Urothelium cell line (cell line): ENCODE data around the gene CYLD.

Source experiments
- DNase-seq: peaks from one replicate; pipeline ENCODE4 v3.0.0; 2011; ENCODE audit warnings: low spot score, mixed read lengths
- FAIRE-seq: peaks from 2 replicates; lab custom pipeline; 2011; peaks lifted over from hg19 to GRCh38; lab: Jason Lieb, UNC

Gene CYLD

GRCh38 chr16:50841081-50841886, 99.4 kb downstream of the CYLD start:
- DNase-seq (no peak), FAIRE-seq (no peak)

DNA sequence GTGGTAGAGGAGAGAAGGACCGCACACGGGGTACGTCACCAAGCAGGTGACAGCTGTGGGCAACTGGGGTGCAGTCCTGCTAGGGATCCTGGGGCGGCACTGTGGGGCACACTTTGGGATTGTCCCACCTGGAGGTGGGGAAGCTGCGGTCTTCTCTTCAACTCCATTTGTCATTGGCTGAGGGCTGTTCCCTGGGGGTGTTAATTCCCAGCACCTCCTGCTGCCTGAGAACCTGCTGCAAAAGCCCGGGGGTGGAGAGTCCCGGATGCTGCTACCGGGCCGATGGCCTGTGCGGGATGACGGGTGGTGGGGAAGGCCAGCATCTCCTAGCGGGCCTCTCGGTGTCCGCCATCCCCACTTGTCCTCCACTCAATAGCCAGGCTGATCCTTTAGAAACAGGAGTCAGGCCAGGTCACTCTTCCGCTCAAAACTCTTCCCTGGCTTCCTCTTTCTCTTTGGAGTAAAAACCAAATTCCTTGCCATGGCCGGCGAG, 100.2 kb downstream of the CYLD start:
- FAIRE-seq: no peak
- DNase-seq: no peak

DNA sequence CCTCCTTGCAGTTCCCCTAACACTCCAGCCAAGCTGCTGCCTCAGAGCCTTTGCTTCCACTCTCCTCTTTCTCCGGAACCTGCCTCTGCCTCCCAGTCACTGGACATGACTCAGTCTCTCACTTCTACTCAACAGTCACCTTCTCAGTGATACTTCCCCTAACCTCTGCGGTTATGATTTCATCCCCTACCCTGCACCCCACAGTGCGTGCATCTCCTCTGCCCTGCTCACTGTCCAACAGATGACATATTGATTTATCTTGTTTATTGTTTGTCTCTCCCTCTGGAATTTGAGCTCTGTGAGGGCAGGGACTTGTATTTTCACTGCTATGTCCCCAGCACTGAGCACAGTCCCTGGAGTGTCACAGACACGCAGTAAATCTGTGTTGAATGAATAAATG, 100.7 kb downstream of the CYLD start:
- peak; percentile 58 for FAIRE-seq
- DNase-seq: peak; percentile 36

DNA sequence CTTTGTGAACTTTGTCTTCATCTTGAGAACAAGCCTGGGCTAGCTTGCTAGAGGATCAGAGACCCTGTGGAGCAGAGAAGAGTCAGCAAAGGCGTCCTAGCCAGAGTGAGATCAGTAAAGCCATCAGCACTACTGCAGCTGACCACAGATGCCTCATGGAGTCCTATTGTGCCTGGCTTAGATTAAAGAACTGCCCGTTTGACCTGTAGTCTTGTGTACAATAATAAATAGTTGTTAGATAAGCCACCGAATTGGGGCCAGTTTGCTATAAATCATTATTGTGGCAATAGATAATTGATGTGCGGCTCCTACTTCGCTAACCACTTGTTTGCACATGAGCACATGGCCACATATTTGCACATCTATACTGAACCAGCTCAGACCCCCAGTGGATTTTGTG, 103.0 kb downstream of the CYLD start:
- FAIRE-seq (no peak), DNase-seq (no peak)

DNA sequence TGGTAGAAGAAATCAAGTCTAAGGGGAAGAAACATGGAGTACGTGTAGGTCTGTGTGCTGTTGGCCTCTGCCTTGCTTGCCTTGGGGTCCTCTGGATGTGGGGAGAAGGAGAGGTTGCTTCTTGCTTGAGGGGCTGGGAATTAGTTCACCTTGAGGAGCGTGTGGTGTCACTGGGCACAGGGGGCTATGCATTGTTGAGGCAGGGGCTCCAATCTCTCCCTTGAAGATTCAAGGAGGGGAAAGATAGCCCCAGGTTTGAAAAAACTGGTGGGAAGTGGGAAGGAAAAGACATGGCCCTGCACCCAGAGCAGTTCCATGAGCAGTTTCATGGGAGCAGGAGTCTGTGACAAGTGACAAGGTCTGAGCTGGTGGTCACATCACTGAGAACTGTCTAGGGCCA, 103.4 kb downstream of the CYLD start:
- no peak for DNase-seq
- FAIRE-seq: no peak

DNA sequence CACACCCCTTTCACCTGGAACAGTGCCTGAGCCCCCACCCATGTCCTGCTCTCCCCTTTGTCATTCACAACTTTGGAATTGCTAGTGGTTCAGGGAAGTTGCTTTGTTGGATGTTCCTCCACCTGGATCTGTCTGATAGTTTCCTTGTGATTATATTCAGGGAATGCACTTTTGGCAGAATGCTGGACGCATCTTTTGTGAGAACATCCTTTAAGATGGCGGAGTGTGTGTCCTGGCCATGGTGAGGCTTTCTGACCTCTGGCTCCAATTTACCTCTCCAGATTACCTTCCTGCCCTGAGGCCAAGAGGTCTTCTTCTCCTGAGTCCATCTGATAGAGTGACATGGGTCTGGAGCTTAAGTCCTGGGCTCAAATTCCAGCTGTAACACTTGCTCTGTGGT, 104.6 kb downstream of the CYLD start:
- FAIRE-seq: no peak
- no peak for DNase-seq

DNA sequence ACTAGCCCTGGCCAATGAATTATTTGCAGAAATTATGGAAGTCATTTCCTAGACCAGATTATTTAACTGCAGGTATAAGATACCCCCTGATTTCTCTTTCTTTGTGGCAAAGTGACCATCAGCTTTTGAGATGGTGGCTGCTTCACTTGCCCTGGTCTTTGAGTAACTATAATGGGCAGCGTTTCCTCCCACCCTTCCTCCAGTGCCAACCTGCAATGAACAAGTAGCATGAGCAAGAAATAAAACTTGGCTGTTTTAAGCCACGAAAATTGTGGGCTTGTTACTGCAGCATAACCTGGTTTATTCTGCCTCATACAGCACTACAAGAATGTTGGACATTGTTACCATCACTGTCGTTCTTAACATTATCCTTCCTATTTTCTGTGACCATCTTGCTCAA, 105.3 kb downstream of the CYLD start:
- DNase-seq (no peak), FAIRE-seq (no peak)

DNA sequence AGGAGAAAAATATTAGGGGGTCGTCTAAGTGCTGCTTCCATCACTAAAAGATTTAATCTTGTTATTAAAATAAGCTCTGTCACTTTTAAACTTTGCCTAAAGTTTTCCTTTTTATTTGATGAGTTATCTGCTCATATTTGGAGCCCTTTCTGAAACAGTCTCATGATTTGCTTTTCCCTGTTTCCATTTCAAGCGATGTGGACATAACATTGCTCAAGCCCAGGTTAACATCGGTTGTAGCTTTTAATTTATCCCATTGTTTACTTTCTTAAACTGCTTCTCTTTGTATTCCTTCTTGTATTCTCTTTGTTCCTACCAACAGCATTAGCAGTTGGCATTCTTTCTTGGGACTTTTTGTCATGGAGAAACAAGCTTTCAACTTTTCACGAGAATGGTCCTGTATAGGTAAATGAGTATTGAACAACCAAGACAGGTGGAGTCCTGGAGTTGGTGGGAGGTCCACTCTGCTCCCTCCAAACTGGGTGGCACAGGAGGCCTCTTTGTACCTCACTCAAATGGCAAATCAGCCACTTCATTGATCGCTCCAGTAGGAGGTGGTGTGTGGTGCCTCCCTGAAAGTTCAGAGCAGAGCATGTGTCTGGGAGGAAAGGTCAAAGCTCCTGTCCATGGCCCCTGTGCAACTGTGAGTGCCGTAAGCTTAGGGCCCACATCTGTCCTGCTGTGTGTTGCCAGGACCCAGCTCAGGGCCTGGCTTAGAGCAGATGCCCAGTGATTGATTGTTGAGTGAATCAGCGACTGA, 107.0 kb downstream of the CYLD start:
- DNase-seq: no peak
- no peak for FAIRE-seq
